ENCODE data around the gene TMEM178A.

Gene TMEM178A

DNA sequence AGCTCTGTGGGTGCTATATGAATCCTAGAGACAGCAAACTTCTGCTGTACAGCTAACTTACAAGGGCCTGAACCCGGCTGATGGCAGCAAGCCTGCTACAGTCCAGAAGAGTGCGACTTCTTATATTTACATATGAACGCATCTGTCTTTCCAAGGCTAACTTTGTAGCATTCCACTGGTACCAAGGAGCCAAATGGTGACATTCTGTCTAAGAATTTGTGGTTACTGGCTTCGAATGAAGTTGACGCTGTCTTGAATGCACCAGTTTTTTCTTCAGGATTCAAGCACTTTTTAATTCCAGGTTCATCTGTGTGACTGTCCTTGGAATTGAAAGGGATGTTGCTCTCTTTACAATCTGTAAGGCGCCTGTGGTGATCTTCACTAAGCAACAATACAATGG is 70.9 kb downstream of the TMEM178A start:
- no peak overlapping the region for H3K9ac ChIP-seq
- no peaks in the 10 kb centered on the region for H4K20me1 ChIP-seq (ENCODE audit: insufficient read depth)
- no peak overlapping the region for H3K4me2 ChIP-seq
- H3K36me3 ChIP-seq (ENCODE audit: insufficient read depth): no peaks in the 10 kb centered on the region; the same call in 1 of the 2 replicates
- TF ChIP-seq, protein P1, sequence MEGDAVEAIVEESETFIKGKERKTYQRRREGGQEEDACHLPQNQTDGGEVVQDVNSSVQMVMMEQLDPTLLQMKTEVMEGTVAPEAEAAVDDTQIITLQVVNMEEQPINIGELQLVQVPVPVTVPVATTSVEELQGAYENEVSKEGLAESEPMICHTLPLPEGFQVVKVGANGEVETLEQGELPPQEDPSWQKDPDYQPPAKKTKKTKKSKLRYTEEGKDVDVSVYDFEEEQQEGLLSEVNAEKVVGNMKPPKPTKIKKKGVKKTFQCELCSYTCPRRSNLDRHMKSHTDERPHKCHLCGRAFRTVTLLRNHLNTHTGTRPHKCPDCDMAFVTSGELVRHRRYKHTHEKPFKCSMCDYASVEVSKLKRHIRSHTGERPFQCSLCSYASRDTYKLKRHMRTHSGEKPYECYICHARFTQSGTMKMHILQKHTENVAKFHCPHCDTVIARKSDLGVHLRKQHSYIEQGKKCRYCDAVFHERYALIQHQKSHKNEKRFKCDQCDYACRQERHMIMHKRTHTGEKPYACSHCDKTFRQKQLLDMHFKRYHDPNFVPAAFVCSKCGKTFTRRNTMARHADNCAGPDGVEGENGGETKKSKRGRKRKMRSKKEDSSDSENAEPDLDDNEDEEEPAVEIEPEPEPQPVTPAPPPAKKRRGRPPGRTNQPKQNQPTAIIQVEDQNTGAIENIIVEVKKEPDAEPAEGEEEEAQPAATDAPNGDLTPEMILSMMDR (conservative IDR thresholded peaks at IDR 0.05; ENCODE audit: low read depth, low read length): no peak
- no peaks in the 10 kb centered on the region for H3K79me2 ChIP-seq (ENCODE audit: insufficient read depth, low read depth)
- H3K27me3 ChIP-seq (ENCODE audit: insufficient read depth, low read depth): no peaks in the 10 kb centered on the region
- H2AFZ ChIP-seq (ENCODE audit: low read depth): no peak overlapping the region
- no peaks in the 10 kb centered on the region for H3K4me1 ChIP-seq (ENCODE audit: low read depth, poor library complexity, severe bottlenecking)
- no peak overlapping the region for H3K4me3 ChIP-seq (IDR thresholded peaks at IDR 0.05; ENCODE audit: insufficient read depth, low read depth, low read length)
- H3K27ac ChIP-seq: no peak overlapping the region

DNA sequence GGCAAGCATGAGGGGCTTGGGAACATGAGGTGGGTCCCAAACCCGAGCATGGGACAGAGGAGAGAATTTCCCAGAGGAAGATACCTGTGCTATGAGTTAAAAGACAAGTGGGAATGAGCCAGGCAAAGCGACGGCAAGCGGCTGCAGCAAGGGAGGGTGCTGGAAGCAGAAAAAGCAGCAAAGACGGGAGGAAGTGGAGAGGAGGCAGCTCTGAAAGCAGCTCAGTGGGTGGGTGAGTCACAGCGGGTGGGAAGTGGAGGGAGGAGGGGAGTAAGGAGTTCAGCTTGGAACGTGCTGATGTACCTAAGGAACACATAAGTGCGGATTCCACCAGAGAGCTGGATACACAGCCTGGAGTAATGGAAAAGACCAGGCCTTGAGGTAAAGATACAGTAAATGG is 71.9 kb downstream of the TMEM178A start:
- Histone ChIP-seq H3K4me3 (IDR thresholded peaks at IDR 0.05; ENCODE audit: insufficient read depth, low read depth, low read length) (no peak overlapping the region), H2AFZ (ENCODE audit: low read depth) (no peak overlapping the region), H3K27ac (no peak overlapping the region), H3K4me1 (ENCODE audit: low read depth, poor library complexity, severe bottlenecking) (no peaks in the 10 kb centered on the region), H3K36me3 (ENCODE audit: insufficient read depth) (no peaks in the 10 kb centered on the region; the same call in 1 of the 2 replicates), H4K20me1 (ENCODE audit: insufficient read depth) (no peaks in the 10 kb centered on the region), H3K4me2 (no peak overlapping the region), H3K27me3 (ENCODE audit: insufficient read depth, low read depth) (no peaks in the 10 kb centered on the region), H3K9ac (no peak overlapping the region), H3K79me2 (ENCODE audit: insufficient read depth, low read depth) (no peaks in the 10 kb centered on the region)
- TF ChIP-seq, protein P1 (conservative IDR thresholded peaks at IDR 0.05; ENCODE audit: low read depth, low read length): no peak

DNA sequence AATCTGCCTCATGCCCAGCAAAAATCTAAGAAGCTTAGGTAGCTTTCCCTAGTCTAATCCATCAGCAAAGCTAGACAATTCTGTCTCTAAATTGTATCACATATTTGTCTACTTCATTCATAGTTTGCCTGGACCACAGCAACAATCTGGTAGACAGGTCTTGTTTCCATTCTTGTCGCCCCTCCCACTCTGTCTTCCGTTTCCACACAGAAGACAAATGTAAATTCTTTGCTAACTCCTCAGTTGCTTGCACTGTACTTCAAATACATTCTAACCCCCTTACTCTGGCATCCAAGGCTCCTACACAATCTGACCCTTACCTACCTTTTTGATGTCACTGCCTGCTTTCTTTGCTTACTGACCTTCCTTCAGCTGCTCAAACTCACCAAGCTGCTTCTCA is 73.2 kb downstream of the TMEM178A start:
- no peaks in the 10 kb centered on the region; the same call in 1 of the 2 replicates for H3K36me3 ChIP-seq (ENCODE audit: insufficient read depth)
- H3K4me1 ChIP-seq (ENCODE audit: low read depth, poor library complexity, severe bottlenecking): no peaks in the 10 kb centered on the region
- H3K27me3 ChIP-seq (ENCODE audit: insufficient read depth, low read depth): no peaks in the 10 kb centered on the region

DNA sequence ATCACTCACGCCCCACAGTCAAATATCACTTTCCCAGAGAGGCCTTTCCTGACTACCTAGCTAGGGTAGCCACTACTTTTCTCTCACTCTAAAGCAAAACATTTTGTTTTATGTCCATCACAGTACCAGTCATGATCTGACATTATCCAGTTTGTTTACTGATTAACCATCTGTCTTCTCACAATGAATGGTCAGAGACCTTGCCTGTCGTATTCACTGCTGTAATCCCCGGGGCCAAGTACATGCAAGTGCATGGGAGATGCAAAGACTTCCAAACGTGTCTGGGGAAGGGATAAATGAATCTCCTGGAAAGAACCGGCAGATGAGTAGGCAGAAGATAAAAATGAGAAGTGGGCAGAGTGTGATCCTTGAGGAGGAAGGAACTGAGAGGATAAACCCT is 73.7 kb downstream of the TMEM178A start:
- Histone ChIP-seq H3K9ac (no peak overlapping the region), H2AFZ (ENCODE audit: low read depth) (no peak overlapping the region), H3K36me3 (ENCODE audit: insufficient read depth) (no peaks in the 10 kb centered on the region; the same call in 1 of the 2 replicates), H3K4me2 (no peak overlapping the region), H3K4me1 (ENCODE audit: low read depth, poor library complexity, severe bottlenecking) (no peaks in the 10 kb centered on the region), H3K4me3 (IDR thresholded peaks at IDR 0.05; ENCODE audit: insufficient read depth, low read depth, low read length) (no peak overlapping the region), H4K20me1 (ENCODE audit: insufficient read depth) (no peaks in the 10 kb centered on the region), H3K79me2 (ENCODE audit: insufficient read depth, low read depth) (no peaks in the 10 kb centered on the region), H3K27me3 (ENCODE audit: insufficient read depth, low read depth) (no peaks in the 10 kb centered on the region), H3K27ac (no peak overlapping the region)
- TF ChIP-seq, protein P1 (conservative IDR thresholded peaks at IDR 0.05; ENCODE audit: low read depth, low read length): no peak

More for the DNA sequence above, 73.2 kb downstream of the TMEM178A start:
- H3K79me2 ChIP-seq (ENCODE audit: insufficient read depth, low read depth): no peaks in the 10 kb centered on the region
- H3K4me2 ChIP-seq: no peak overlapping the region
- H3K9ac ChIP-seq: no peak overlapping the region
- no peaks in the 10 kb centered on the region for H4K20me1 ChIP-seq (ENCODE audit: insufficient read depth)
- no peak overlapping the region for H3K4me3 ChIP-seq (IDR thresholded peaks at IDR 0.05; ENCODE audit: insufficient read depth, low read depth, low read length)
- TF ChIP-seq, protein P1 (conservative IDR thresholded peaks at IDR 0.05; ENCODE audit: low read depth, low read length): no peak
- no peak overlapping the region for H3K27ac ChIP-seq
- H2AFZ ChIP-seq (ENCODE audit: low read depth): no peak overlapping the region
